ENCODE measurements around the gene MAN2B2.

The MAN2B2 gene

DNA sequence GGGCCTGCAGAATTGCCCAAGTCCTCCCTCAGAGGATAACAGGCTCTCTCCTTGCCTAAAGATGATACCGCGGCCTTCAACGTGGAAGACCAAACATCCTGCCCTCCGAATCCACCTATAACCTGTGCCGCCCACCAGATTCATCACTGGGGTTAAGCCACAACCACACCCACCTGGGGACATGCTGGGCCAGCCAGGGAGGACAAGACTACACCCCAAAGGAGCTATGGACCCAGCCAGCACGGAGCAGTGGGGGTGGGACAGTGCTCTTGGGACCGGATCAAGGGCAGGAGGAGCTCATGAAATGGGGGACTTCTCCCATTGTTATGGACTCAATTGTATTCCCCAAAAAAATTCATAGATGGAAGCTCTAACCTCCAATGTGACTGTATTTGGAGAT is 6.8 kb upstream of the MAN2B2 start:
- no peak for DNase-seq

DNA sequence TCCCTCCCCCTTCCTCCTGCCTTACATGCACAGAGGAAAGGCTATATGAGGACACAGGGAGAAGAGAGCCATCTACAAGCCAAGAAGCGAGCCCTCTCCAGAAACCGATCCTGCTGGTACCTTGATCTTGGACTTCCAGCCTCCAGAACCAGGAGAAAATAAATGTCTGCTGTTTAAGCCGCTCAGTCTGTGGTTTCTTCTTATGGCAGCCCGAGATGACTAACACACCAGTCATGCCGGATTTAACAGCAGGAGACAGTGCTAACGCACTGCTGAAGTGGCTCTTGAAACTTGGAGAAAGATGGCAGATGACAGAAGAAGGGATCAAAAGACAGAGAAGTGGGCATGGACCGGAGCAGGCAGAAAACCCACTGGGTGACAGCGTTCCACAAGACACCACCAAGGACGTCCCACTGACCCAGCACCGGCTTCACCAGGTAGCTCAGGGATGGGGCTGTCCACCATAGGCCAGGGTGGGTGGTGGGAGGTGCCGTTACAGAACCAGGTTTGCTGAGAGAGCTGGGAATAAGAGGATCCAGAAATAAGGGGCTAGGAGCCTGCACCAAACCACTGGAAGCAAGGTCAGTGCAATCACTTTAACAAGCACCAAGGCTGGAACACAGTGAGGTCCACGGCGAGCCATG is 6.2 kb upstream of the MAN2B2 start:
- no peak for DNase-seq

DNA sequence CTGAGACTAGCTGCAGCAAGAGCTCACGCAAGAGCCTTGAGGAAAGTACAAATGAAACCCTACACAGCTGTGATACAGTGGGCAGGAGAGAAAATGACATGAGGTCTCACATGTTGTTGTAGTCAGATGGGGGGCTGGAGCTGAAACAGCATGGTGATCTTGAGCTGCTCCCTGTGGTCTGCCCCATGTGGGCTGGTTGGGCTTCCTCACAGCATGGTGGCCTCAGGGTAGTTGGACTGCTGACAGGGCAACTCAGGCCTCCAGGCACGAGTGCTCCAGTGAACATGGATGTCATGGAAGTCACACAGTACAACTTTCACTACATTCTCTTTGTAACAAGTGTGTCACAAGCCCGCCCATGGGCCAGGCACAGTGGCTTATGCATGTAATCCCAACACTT is 3.4 kb upstream of the MAN2B2 start:
- no peak for DNase-seq

DNA sequence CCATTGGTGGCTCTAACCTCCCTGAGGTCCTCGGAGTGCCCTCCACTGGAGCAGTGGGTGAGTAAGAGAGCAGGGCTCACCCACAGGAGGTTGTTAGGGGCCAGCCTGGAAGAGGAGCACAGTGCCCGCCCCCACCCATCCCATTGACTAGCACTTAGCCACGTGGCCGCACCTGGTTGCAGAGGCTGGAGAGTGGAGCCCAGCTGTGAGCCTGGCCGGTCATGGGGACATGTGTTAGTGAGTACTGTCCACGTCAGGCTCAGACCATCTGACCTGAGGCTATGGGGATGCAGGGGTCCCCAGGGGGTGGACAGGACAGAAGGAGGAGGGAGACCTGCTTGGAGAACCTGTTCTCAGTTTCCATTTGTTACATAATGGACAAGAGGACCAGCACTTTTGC is 1.4 kb upstream of the MAN2B2 start:
- DNase-seq: no peak

DNA sequence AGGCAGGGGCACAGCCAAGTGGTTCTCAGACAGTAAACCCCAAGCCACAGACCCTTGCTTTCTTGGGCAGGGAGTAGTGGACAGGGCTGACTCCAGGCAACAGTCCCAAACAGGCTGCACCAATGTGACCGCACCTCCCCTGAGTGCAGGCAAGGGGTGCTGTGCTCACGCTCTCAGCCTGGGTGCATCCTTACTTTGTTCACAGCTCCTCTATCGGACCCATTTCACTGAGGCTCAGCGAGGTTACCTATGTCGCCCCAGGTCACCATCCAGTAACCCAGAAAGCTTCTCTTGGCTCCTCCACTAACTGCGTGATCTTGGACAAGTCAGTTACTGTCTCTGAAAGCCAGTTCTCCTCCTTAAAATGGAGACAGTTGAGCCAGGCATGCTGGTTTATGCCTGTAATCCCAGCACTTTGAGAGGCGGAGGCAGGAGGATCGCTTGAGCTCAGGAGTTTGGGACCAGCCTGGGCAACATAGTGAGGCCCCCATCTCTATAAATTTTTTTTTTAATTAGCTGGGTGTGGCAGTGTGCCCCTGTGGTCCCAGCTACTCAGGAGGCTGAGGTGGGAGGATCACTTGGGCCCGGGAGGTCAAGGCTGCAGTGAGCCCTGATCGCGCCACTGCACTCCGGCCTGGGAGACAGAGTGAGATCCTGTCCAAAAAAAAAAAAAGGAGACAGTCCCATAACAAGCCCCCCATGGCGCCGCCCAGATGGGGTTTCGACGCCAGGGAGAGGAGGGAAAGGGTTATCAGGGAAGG is 823 bp upstream of the MAN2B2 start:
- DNase-seq: no peak

DNA sequence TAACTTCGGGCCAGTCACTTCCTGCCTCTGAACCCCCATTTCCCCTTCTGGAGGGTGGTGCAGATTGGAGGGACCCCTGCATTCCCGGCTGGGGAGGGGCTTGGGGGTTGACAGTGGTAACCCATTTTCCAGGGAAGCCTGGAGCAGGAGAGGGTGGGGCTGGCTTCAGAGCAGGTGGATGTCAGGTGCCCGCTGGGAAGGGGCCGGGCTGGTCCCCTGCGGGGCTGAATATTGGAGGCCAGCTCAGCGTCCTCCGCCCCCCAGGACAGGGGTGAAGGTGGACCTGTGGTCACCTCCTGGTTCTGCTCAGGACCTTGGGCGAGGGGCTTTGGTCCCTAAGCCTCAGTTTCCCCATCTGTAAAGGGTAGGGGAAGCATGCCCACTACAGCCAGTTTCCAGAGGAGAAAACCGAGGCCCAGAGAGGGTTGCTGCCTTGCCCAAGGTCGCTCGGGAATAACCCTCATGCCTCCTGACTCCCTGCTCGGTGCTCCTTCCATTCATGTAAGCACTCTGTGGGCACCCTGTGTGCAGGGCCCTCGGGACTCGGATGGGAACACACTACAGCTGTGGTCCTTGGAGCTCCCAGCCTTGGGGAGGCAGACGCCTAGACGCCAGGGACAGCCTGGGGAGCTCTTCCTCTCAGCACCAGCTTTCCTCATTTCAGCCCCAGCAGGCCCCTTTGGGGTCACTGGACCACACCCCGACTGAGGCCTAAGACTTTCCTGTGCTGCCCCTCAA is 683 bp downstream of the MAN2B2 start:
- no peak for DNase-seq

DNA sequence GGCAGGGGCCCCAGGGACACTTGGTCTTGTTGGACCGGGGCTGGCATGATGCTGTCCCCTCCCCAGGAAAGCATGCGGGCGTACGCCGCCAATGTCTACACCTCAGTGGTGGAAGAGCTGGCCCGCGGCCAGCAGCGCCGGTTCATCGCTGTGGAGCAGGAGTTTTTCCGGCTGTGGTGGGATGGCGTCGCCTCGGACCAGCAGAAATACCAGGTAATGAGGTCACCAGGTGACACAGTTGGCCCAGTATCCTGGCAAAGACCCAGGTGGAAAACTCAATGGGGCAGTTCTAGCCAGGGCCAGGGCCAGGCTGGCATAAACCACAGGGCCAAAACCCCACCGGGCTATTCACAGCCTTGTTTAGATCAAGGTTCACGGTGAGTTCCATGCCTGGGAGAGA is 1.5 kb downstream of the MAN2B2 start:
- no peak for DNase-seq

DNA sequence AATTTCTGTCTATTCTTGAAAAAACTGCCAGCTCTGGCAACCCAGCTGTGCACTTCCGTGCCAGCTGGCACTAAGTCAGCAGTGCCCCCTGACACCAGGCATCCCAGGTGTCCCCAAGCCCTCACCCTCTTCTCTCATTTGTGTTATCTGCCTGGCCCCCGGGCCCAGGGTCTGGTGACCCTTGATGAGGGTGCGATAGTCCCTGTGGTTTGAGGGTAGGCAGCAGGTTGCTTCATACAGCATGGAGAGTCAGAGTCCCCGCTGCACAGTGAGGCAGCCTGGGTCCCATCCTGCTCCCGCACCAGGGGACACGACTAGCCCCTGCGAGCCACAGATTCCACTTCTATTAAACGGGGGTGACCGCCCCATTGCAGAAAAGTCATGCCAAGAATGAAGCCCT is 1.9 kb downstream of the MAN2B2 start:
- DNase-seq: no peak

DNA sequence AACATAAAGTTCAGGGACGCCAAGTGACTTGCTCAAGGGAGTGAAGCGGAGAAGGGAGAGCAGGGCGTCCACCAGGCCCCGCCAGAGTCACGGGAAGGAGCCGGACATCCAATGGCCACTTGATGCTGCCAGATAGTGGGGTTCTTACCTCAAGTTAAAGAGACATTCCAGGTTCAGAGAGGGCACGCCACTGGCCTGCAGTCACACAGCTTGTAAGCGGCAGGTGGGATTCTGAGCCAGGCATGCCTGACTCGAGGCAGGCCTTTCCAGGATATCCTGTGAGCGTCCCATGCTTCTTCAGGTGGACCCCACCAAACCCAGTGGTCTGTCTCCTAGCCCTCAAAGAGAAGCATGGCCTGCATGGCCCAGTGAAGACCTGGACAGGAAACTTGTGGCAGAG is 2.4 kb downstream of the MAN2B2 start:
- DNase-seq: no peak

DNA sequence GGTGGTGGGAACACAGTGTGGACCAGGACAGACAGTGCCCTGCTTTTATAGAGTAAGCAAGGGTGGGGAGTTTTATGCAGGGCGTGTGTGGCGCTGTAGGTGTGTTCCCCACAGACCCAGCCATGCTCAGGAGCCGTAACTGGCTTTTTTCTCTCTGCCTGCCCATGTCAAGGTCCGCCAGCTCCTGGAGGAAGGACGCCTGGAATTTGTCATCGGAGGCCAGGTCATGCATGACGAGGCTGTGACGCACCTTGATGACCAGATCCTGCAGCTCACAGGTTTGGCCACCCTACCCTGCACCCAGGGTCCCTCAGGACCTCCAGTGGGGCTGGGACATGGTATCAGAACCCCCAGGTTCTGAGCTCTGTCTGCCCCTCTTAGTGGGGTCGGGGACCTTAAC is 3.2 kb downstream of the MAN2B2 start:
- DNase-seq: no peak

DNA sequence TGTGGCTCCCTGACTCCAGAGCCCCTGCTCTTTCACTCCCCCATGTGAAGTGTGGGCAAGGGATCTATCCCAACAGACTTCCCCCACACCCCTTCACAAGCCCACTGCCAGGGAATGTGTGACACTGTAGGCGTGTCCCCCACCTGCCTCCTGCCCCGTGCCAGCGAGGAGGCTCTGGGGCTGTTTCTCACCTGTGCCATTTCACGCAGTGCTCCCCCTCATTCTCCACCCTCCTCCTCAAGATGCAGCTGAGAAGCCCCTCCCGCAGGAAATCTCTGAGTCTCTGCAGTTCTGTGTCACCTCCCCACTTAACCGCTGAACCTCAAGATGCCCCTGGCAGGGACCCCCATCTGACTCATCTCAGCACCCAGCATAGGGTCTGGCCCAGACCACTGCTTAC is 5.4 kb downstream of the MAN2B2 start:
- no peak for DNase-seq

DNA sequence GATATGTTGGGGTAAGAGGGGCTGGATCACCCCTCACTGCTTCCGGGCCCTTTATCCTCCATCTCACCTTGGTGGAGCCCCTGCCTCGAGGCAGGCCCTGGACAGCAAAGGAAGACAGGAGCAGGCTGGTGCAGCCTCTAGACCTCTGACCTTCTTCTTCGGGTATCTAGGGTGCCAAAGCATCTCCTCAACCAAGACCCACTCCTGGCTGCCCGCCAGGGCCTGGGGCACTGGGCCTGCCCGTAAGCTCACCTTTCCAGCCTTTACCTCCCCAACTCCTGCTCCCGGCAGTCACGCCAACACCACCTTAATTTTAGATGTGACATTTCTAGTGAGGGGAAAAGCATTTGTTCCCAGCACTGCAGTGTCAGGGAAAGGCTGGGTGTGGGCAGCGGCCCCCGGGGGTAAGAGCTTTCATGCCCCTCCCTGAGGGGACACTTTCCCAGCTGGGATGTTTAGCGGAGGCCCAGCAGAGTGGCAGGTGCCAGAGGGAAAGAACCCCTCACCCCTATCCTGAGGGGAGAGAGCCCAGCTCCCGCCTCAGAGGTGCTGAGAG is 6.7 kb downstream of the MAN2B2 start:
- DNase-seq: no peak

DNA sequence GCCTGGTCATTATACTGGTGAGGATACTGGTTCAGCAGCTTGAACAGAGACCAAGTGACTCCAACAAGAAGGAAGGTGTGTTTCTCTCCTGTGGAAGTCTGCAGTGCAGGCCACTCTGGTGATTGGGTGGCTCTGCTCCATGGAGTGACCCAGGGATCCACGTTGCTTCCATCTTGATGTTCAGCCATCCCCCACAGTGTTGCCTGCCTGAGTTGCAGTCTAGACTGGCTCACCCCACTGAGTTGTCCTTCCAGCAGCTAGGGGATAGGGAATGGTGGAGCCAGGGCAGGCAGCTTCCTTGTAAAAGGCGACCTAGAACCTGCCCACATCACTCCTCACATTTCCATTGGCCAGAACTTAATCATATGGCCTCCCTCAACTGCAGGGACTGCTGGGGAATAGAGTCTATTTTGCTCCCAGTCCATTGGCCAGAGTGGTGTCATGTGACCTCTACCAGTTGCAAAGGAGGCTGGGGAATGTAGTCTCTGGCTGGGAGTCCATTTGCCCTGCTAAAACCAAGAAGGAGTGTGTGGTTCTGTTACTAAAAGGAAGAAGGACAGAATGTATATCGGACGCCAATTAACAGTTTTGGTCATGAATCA is 8.0 kb downstream of the MAN2B2 start:
- no peak for DNase-seq

DNA sequence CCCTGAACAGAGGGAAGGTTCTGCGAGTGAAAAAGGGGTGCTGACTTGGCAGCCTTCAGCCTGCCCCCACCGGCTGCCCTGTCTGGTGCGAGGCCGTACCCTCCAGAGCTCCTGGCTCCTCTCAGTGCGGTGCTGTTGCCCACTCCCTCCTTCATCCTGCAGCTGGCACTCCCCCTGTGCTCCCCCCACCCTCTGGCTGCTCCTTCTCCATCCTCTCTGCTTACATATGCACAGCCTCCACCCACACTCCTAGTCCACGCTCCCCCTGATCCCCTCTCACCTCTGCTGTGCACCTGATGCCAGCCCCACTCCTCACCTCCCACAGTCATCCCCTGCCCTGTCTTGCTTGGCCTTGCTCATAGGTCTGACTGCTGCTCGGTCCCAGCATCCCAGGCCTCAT is 9.9 kb downstream of the MAN2B2 start:
- DNase-seq: no peak

DNA sequence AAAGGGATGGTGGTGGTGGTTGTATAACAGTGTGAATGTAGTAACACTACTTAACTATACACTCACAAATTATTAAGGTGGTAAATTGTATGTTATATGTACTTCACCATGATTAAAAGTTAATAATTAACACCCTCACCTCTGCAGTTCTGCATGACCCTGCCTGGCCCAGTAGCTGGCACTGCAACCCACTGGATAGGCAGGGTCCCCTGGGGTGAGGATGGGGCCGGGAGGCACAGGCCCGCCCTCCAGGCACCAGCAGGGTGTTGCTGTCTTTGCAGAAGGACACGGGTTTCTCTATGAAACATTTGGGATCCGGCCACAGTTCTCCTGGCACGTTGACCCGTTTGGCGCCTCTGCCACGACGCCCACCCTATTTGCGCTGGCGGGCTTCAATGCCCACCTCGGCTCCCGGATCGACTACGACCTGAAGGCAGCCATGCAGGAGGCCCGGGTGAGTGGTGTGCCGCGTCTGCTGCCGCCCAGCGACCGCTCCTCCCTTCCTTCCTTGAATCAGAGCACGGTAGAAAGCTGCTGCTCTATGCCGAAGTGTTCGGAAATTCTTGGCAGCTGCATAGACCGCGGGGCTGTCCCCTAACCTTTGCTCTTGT is 11.8 kb downstream of the MAN2B2 start:
- DNase-seq: no peak

DNA sequence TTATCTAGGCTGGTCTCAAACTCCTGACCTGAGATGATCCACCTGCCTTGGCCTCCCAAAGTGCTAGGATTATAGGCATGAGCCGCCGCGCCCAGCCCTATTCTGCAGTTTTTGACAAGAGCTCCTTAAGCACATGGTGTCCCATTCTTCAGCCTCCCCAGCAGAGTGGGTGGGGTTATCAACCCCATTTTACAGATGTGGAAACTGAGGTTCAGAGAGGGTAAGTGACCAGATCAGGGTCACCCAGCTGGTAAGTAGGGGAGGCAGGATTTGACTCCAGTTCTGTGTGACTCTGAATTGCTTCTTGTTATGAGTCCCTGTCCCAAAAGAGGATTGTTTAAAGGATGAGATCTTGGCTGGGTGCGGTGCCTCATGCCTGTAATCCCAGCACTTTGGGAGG is 14.5 kb downstream of the MAN2B2 start:
- no peak for DNase-seq

DNA sequence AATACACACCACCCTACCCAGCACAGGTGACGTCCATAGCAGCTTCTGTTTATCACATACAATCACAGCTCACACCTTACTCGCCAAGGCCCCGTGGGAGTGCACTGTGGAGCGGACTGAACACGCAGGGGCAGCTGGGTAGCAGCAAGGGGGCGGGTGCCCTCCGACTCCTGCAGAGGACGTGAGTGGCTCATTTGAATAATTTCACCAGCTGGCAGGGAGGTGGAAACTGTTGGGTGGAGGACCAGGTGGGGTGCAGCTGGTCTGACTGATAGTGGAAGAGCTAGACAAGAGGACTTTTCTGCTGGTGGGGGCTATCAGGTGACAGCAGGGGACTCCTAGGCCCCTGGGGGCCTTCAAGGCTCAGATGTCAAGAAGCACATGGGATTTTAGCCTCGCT is 16.3 kb downstream of the MAN2B2 start:
- DNase-seq: no peak

DNA sequence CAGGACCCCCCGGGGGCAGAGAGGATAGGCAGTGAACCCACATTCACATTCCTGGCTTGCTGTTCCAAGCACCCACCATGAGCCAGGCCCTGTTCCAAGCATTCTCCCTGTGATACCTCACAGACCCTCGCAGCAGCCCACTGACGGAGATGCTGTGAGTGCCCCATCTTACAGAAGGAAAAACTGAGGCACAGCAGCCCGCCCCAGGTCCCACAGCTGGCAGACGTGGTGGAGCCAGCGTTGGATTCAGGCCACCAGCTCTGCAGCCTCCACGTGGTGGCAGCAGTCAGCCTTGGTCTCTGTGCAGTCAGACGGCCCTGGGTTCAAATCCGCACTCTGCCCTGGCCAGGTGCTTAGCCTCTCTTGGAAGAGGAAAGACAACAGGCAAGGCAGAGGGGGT is 16.8 kb downstream of the MAN2B2 start:
- no peak for DNase-seq

DNA sequence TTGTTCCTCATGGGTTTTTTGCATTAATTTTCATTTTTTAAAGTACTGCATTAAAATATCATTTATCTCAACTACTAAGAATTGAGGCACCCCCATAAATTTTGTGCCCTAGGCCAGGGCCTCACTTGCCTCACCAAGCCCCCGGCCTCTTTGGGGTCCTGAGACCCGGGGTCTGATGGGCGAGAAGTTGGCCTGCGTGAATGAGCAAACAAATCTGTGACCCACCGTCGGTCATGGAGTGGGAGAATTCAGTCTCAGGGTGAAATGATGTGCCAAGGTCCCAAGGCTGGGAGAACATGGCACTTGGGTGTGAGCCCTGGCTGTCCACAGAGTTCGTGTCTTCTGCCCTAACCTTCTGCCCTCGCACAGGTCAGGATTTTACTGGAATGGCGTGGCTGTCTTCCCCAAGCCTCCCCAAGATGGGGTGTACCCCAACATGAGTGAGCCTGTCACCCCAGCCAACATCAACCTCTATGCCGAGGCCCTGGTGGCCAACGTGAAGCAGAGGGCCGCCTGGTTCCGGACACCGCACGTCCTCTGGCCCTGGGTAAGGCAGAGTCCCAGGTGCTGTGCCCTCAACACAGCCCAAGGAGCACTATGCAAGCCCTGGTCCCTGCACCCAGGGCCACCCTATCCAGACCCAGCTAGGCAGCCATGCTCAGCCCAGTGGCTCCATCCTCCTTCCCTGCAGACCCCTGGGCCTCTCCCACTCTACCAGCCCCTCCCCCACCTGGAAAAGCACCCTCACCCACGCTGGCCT is 18.0 kb downstream of the MAN2B2 start:
- DNase-seq: no peak

DNA sequence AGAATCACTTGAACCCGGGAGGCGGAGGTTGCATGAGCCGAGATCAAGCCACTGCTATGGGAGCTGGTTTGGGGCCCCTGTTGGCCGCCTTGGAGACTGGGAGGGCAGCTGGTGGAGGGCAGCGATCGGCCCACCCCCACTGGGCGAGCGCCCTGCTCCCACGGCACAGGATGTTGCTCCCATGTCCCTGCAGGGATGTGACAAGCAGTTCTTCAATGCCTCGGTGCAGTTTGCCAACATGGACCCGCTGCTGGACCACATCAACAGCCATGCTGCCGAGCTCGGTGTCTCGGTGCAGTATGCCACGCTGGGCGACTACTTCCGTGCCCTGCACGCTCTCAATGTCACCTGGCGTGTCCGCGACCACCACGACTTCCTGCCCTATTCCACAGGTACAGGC is 19.4 kb downstream of the MAN2B2 start:
- DNase-seq: no peak

DNA sequence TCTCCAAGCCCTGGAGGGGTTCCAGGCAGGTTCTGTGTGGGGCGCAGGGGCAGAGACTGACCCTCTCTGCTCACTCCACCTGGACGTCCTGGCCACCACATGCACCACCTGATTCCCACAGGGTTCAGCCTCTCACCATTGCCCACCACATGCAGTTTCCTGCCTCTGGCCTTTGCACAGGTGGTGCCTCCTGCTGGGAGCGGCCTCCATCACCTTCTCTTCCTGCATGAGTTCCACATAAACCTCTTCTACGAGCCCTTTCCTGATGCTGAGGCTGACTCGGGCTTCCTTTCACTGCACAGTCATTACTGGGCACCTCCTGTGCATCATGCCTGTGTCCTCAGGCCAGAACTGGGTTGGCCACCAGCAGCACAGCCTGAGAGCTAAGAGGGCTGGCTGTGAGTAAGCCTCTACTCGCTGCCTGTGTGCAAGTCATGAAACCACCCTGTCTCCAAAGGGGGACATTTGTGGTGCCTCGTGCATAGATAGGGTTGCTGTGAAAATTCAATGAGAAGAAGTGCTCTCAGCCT is 19.9 kb downstream of the MAN2B2 start:
- no peak for DNase-seq

Measured in effector CD4-positive, alpha-beta T cell (primary cell).